Breast epithelium (tissue), 3 donors: ENCODE measurements around the gene UCK1.

Source experiments
- POLR2A ChIP-seq: fragments of 450-650 bp; IDR thresholded peaks from one replicate; pipeline ENCODE4 v1.6.1; 2016; ENCODE audit warnings: antibody characterized with exemption, mild to moderate bottlenecking, moderate library complexity
- POLR2AphosphoS5 ChIP-seq, 3 donors: sonication (generic); formaldehyde crosslinking; IDR thresholded peaks; one replicate each; pipeline ENCODE4 v1.6.1; 2017; ENCODE audit warnings: antibody characterized with exemption in 3 of 3

- no peak for TF ChIP-seq POLR2AphosphoS5 (IDR thresholded peaks at IDR 0.05)
- TF ChIP-seq POLR2A, result no peak
Measured at GRCh38 chr9:131478911-131479310, 52.2 kb downstream of the UCK1 start.
